Upper lobe of right lung (tissue), 1 donor: Measurements from ENCODE around the gene TIMM17A. TPM values are rescaled to one million over a fixed set of nuclear protein-coding genes. Genes with fewer than 3 reads are reported as not detected.
A peak's percentile ranks its signal among the peaks of the same experiment; 100 is the strongest.

Experiments
- ATAC-seq: fragments of 200-7000 bp; cut with Tn5 transposase; one replicate; pipeline ENCODE4 v1.9.1; 2020; ENCODE audit warnings: mild to moderate bottlenecking, moderate library complexity
- DNase-seq: peaks from one replicate; pipeline ENCODE4 v3.0.0-alpha.2; 2020
- H3K27ac ChIP-seq: fragments of 200-600 bp; one replicate; pipeline ENCODE4 v1.8.0; 2022
- H3K27me3 ChIP-seq: fragments of 200-600 bp; one replicate; pipeline ENCODE4 v1.8.0; 2022; ENCODE audit warnings: mild to moderate bottlenecking
- H3K36me3 ChIP-seq: fragments of 200-600 bp; one replicate; pipeline ENCODE4 v1.8.0; 2022
- H3K4me1 ChIP-seq: fragments of 200-600 bp; one replicate; pipeline ENCODE4 v1.8.0; 2022
- H3K4me3 ChIP-seq: fragments of 200-600 bp; one replicate; pipeline ENCODE4 v1.8.0; 2022; ENCODE audit warnings: mild to moderate bottlenecking
- H3K9me3 ChIP-seq: fragments of 200-600 bp; one replicate; pipeline ENCODE4 v1.8.0; 2022
- intact Hi-C: fragments of 100-400 bp; cut with DNase I; formaldehyde crosslinking; loops from one replicate; pipeline ENCODE4 v1.11.0; 2022
- total RNA-seq: library from RNA; stranded (reverse); fragmentation: NEBNext Ultra II Directional; extraction: Animal tissue kit (Norgen Biotek cat#: 25700); gene quantifications from one replicate; pipeline ENCODE4 v1.2.1, GENCODE V29; 2021
- TF ChIP-seq, protein P1 (sequence below): fragments of 200-600 bp; IDR thresholded peaks from one replicate; pipeline ENCODE4 v1.8.0; 2022; ENCODE audit warnings: antibody characterized with exemption
- donor health status: DM: no; HTN: yes; CAD: no; lungs with severe emphysema.

Gene TIMM17A
- total RNA-seq, 1 donor from 2014 or later = 33.9 TPM

DNA sequence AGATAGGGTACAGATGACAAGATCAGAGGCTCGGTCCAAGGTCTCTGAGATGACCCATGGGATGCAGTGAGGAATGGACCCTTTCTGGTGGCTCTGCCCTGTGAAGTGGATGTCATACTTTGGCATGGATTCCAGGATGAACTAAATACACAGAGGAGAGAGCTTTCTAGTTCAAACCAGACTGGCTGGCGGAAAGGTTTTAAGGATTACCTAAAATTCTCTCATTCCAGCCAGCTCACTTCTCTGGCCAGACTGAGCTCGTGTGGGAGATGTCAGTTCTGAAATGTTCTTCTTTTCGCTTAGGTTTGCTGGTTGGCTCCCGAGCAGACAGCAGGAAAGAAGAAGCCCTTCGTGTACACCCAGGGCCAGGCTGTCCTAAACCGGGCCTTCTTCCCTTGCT, 33.3 kb downstream of the TIMM17A start:
- DNase-seq (peak; percentile 27), ATAC-seq (no peak)
- no peaks in the 10 kb centered on the region for H3K27me3 ChIP-seq
- no peak overlapping the region for H3K4me3 ChIP-seq
- intact Hi-C loops = no loop called here
- peaks cover 51% of the 10 kb centered on the region for H3K36me3 ChIP-seq
- no peaks in the 10 kb centered on the region for H3K9me3 ChIP-seq
- peaks cover 10% of the 10 kb centered on the region for H3K4me1 ChIP-seq
- TF ChIP-seq, protein P1, sequence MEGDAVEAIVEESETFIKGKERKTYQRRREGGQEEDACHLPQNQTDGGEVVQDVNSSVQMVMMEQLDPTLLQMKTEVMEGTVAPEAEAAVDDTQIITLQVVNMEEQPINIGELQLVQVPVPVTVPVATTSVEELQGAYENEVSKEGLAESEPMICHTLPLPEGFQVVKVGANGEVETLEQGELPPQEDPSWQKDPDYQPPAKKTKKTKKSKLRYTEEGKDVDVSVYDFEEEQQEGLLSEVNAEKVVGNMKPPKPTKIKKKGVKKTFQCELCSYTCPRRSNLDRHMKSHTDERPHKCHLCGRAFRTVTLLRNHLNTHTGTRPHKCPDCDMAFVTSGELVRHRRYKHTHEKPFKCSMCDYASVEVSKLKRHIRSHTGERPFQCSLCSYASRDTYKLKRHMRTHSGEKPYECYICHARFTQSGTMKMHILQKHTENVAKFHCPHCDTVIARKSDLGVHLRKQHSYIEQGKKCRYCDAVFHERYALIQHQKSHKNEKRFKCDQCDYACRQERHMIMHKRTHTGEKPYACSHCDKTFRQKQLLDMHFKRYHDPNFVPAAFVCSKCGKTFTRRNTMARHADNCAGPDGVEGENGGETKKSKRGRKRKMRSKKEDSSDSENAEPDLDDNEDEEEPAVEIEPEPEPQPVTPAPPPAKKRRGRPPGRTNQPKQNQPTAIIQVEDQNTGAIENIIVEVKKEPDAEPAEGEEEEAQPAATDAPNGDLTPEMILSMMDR = no peak
- no peak overlapping the region for H3K27ac ChIP-seq

DNA sequence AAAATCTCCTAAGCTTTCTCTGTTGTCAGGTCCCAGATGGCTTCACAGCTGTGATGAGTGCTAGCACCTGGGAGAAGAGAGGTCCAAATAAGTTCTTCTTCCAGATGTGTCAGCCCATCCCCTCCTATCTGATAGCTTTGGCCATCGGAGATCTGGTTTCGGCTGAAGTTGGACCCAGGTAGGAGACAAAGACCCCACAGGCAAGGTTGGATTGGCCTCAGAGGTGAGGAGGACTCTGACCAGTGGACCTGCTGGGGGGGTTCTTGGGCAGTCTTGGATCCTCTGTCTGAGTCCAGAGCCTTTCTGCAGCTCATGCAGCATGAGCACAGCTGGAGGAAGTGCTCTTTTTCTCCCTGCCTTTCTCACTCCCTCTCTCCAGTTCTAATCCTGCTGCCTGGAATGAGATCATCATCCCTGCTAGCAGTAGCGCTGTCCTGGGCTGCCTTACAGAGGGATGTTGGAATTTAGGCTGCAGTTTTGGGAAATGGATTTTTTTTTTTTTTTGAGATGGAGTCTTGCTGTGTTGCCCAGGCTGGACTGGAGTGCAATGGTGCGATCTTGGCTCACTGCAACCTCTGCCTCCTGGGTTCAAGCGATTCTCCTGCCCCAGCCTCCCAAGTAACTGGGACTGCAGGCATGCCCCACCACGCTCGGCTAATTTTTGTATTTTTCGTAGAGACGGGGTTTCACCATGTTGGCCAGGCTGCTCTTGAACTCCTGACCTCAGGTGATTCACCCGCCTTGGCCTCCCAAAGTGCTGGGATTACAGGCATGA, 34.2 kb downstream of the TIMM17A start:
- ATAC-seq = peak; percentile 13
- Histone ChIP-seq H3K4me3 (no peak overlapping the region), H3K27me3 (no peaks in the 10 kb centered on the region), H3K36me3 (peaks cover 58% of the 10 kb centered on the region), H3K4me1 (peaks cover under 1% of the 10 kb centered on the region), H3K27ac (no peak overlapping the region), H3K9me3 (no peaks in the 10 kb centered on the region)
- TF ChIP-seq, protein P1 = no peak
- intact Hi-C loops = no loop called here
- DNase-seq = peak; percentile 16

DNA sequence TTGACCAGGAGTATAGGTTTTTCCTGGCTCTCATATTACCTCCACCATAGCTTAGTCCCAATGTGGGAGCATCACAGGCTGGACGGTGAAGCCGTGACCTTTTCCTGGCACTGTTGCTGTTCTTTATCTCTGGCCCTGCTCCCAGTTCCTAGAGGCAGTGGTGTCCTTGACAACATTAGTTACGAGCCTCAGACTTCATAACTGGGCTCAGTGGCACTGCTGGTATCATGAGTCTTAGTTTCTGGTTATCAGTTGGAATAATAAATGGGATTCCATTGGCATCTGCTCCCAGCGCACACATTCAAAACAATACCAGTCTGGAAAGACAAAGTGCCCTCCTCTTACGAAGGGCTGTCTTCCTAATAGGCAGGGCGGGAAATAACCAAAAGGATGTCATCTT, 35.1 kb downstream of the TIMM17A start:
- TF ChIP-seq, protein P1 = no peak
- Histone ChIP-seq H3K9me3 (no peaks in the 10 kb centered on the region), H3K4me3 (no peak overlapping the region), H3K27me3 (no peaks in the 10 kb centered on the region), H3K36me3 (peaks cover 65% of the 10 kb centered on the region), H3K4me1 (no peaks in the 10 kb centered on the region), H3K27ac (no peak overlapping the region)
- intact Hi-C loops = no loop called here
- ATAC-seq (no peak), DNase-seq (no peak)

DNA sequence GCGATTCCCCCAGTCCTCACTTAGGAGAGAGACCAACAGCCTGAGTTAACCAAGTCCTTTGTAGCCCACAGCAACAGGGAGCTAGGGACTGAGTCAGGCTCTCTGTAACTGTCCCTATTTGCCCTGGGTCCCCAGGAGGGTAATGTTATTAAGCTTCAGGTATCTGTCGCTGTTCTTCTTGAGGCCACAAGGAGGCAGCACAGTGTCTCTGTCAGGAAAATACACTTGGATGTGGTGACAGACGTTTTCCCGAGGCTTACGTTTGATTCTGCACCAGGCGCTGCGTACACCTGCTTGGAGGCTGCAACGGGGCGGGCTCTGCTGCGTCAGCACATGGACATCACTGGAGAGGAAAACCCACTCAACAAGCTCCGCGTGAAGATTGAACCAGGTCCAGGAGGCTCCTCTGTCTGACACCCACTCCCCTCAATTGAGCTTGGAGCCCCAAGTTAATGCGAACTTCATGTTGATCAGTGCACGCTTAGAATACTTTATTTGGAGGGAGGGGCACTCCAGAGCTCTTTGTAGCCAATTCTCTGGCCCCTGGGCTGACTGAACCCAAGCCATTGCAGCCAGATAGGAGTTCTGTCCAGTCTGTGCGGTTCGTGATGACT, 44.4 kb downstream of the TIMM17A start:
- Histone ChIP-seq H3K36me3 (peaks cover 90% of the 10 kb centered on the region), H3K4me1 (no peaks in the 10 kb centered on the region), H3K27me3 (no peaks in the 10 kb centered on the region), H3K4me3 (no peak overlapping the region), H3K27ac (no peak overlapping the region), H3K9me3 (no peaks in the 10 kb centered on the region)
- TF ChIP-seq, protein P1 = peak; percentile 75
- ATAC-seq (peak; percentile 90), DNase-seq (no peak)
- intact Hi-C loops = loop anchor here (10.0 kb wide), 1 partner anchor 285 kb away; no protein-coding TSS in a partner anchor

DNA sequence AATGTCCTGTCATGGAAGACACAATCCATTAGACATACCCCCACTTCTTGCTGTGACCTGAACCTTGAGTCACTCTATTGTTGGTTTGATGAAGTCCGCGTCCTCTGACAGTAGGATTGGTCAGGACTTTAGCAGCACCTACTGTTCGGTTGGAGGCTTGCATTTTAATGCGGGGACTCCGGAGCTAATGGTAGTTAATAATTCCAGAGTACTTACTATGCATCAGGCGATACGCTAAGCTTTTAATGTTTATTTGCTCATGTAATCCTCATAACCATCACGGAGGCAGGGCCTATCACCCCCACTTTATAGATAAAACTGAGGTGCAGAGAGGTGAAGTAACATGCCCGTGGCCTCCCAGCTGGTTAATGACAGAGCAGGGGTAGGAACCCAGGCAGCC, 47.2 kb downstream of the TIMM17A start:
- Histone ChIP-seq H3K27ac (no peak overlapping the region), H3K4me3 (no peak overlapping the region), H3K36me3 (peaks cover 91% of the 10 kb centered on the region), H3K27me3 (no peaks in the 10 kb centered on the region), H3K4me1 (no peaks in the 10 kb centered on the region), H3K9me3 (no peaks in the 10 kb centered on the region)
- TF ChIP-seq, protein P1 = no peak
- no peak for DNase-seq
- intact Hi-C loops = loop anchor here (10.0 kb wide), 1 partner anchor 282 kb away; no protein-coding TSS in a partner anchor
- no peak for ATAC-seq
